Gastroesophageal sphincter (tissue), 4 donors: ENCODE measurements around the gene METAP1D. TPM values are rescaled to one million over a fixed set of nuclear protein-coding genes. Genes with fewer than 3 reads are reported as not detected.

Source experiments
- ATAC-seq: fragments of 150-250 bp; one replicate; pipeline ENCODE4 v1.9.1; 2016; ENCODE audit warnings: mild to moderate bottlenecking, moderate library complexity
- H3K27ac ChIP-seq, 4 donors: fragments of 200-600 bp; sonication (generic) in 3 of 4; 1 replicate in 3 of 4; 2 replicates in 1 of 4; pipeline ENCODE4 v1.5.1; 2016 to 2019
- H3K27me3 ChIP-seq: fragments of 200-600 bp; sonication (generic); one replicate; pipeline ENCODE4 v1.5.1; 2019
- H3K36me3 ChIP-seq, 2 donors: fragments of 200-600 bp; sonication (generic); one replicate each; pipeline ENCODE4 v1.5.1; 2019; ENCODE audit warnings: control low read depth in 1 of 2
- H3K4me1 ChIP-seq, 3 donors: fragments of 200-600 bp; sonication (generic); 1 replicate in 2 of 3; 2 replicates in 1 of 3; pipeline ENCODE4 v1.5.1; 2016 to 2019; ENCODE audit warnings: control low read depth in 2 of 3
- H3K4me3 ChIP-seq, 2 donors: fragments of 200-600 bp; sonication (generic); one replicate each; pipeline ENCODE4 v1.5.1; 2019; ENCODE audit warnings: mild to moderate bottlenecking in 1 of 2, moderate library complexity in 1 of 2
- H3K9me3 ChIP-seq, 3 donors: fragments of 200-600 bp; sonication (generic); one replicate each; pipeline ENCODE4 v1.5.1; 2017 to 2019; ENCODE audit warnings: control low read depth in 2 of 3
- EP300 ChIP-seq: sonication (generic); formaldehyde crosslinking; IDR thresholded peaks from one replicate; pipeline ENCODE4 v1.6.1; 2017; ENCODE audit warnings: antibody characterized with exemption, mild to moderate bottlenecking
- POLR2A ChIP-seq, 2 donors: fragments of 450-650 bp; IDR thresholded peaks; one replicate each; pipeline ENCODE4 v1.6.1; 2017; ENCODE audit warnings: antibody characterized with exemption in 2 of 2, mild to moderate bottlenecking in 2 of 2, moderate library complexity in 1 of 2
- POLR2AphosphoS5 ChIP-seq: sonication (generic); formaldehyde crosslinking; IDR thresholded peaks from one replicate; pipeline ENCODE4 v1.6.1; 2017; ENCODE audit warnings: antibody characterized with exemption
- whole genome bisulfite sequencing, 2 donors: methylation state at CpG; one replicate each; pipeline ENCODE4 v1.1.5; 2018; ENCODE audit warnings: low coverage in 1 of 2; 5-methylcytosine and 5-hydroxymethylcytosine counted together
- total RNA-seq, 4 donors: library from RNA; depleted of rRNA; stranded (reverse); fragments of >200 nt; gene quantifications; one replicate each; pipeline ENCODE4 v1.1.0, GENCODE V29; 2016
- TF ChIP-seq, protein P1 (sequence below), 4 experiments: fragments of 200-600 bp in 2 of 4; fragments of 450-650 bp in 2 of 4; sonication (generic) in 1 of 4; IDR thresholded peaks; one replicate each; pipeline ENCODE4 v1.5.1; 2017 to 2019; ENCODE audit warnings: antibody characterized with exemption in 4 of 4, mild to moderate bottlenecking in 2 of 4, moderate library complexity in 2 of 4

Gene METAP1D
- total RNA-seq, 4 donors from 2014 or later: 1.8 to 9.2 (median 4.2) TPM

DNA sequence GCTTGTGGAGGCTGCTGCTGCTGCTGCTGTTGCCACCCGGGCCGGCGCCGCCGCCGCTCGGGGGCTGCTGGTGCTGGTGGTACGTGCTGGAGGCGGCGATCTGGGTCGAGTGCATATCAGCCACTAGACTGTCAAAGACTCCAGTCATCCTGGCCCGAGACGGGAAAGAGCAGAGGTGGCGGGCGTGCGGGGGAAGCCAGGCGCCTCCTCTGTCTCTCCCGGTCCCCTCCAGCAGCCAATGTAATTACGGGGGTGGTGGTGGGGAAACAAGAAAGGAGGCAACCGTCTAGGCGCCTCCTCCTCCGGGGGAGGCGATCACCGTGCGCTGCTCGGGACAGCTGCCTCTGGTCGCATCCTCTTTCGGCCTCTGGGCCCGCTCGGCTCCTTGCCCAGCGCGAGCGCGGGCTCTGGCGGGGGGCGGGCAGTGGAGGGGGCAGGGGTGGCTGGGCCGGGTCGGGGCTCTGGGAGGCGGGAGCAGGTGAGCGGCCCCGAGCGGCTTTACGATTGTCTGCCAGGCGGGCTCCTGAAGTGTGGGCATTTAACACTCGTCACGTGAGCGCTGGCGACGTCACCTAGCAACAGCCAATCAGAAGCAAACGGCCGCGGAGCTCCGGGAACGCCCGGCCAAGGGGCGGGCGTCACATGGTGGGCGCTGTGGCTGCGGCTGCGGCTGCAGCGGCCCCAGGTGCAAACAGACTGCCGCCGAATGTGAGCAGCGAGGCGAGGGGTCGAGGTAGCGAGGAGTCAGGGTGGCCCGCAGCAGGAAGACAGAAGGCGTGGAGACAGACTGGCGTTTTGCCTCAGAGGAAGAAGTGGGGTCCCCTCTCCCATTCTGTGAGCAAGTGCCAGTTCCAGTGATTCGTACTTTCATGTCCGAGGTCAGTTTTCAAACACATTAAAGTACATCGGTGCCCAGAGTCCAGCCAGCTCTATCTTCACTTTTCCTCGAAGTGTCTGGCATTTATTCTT lies 102.9 kb downstream of the METAP1D start, which contains the start of gene DLX2:
DLX2 (minus strand) TSS at position 510 of the 969 bp plus-strand sequence; CDS start at position 148, 362 bp downstream.
- peak within 1 kb of the TSS; percentile 25 to 57 for H3K4me3 ChIP-seq
- ATAC-seq: peak; percentile 51
- H3K27me3 ChIP-seq: peaks cover 100% of the 10 kb centered on the region
- 1 to 5% methylated on average over 4 to 6 of the region's 74 CpGs for WGBS, 2 donors
- peaks cover 0 to 81% (median 48%) of the 10 kb centered on the region in 3 donors for H3K4me1 ChIP-seq
- H3K27ac ChIP-seq: no peak within 1 kb of the TSS
- TF ChIP-seq POLR2AphosphoS5: no peak
- TF ChIP-seq, protein P1, sequence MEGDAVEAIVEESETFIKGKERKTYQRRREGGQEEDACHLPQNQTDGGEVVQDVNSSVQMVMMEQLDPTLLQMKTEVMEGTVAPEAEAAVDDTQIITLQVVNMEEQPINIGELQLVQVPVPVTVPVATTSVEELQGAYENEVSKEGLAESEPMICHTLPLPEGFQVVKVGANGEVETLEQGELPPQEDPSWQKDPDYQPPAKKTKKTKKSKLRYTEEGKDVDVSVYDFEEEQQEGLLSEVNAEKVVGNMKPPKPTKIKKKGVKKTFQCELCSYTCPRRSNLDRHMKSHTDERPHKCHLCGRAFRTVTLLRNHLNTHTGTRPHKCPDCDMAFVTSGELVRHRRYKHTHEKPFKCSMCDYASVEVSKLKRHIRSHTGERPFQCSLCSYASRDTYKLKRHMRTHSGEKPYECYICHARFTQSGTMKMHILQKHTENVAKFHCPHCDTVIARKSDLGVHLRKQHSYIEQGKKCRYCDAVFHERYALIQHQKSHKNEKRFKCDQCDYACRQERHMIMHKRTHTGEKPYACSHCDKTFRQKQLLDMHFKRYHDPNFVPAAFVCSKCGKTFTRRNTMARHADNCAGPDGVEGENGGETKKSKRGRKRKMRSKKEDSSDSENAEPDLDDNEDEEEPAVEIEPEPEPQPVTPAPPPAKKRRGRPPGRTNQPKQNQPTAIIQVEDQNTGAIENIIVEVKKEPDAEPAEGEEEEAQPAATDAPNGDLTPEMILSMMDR (IDR thresholded peaks at IDR 0.05): no peak
- H3K9me3 ChIP-seq: no peaks in the 10 kb centered on the region
- H3K36me3 ChIP-seq: no peaks in the 10 kb centered on the region

DNA sequence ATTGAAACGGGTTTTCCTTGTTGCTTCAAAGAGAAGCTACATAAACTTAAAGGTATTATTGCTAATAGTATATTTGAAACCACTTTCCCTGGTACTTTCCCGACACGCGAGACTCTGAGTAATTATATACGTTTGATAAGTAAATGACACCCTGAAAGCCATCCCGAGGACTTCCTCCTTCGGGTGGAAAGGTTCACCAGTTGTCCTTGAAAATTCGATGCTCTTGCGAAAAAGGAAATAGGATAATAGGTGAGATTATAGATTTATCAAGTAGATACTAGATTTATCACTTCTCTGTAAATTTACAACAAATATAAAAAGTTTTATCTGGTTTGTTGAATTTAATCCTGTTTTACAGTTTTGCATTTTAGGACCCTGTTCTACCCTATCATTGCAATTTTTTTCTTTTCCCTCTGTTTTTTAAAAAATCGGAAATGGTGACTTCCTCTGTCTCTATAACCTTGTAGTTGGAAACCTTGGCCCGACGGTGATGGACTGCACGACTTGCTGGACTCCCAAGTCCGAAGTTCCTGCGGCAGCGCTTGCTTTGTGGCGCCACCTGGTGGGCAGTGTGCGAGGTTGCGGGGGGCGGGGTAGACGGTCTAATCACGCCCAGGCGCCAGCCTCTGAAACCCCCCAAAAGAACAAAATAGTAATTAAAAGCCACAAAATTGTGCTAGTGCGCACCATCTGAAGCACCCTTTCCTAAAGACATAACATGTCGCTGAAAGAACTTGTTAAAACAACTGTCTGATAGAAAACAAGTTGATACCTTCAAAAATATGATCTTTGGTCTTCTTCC lies 103.9 kb downstream of the METAP1D start:
- no peak for TF ChIP-seq POLR2A (IDR thresholded peaks at IDR 0.05)
- TF ChIP-seq, protein P1 (IDR thresholded peaks at IDR 0.05): peak in 3 of 4 experiments; percentile 47 to 81 (median 67)
- H3K9me3 ChIP-seq: no peaks in the 10 kb centered on the region
- peak overlapping the region in 1 of 2 donors; percentile 57 for H3K4me3 ChIP-seq
- H3K27me3 ChIP-seq: peaks cover 100% of the 10 kb centered on the region
- WGBS, 2 donors: 3 to 8% methylated on average over 18 to 20 of the region's 25 CpGs
- no peak overlapping the region for H3K27ac ChIP-seq
- peaks cover 0 to 79% (median 50%) of the 10 kb centered on the region in 3 donors for H3K4me1 ChIP-seq
- no peaks in the 10 kb centered on the region for H3K36me3 ChIP-seq
- no peak for ATAC-seq

DNA sequence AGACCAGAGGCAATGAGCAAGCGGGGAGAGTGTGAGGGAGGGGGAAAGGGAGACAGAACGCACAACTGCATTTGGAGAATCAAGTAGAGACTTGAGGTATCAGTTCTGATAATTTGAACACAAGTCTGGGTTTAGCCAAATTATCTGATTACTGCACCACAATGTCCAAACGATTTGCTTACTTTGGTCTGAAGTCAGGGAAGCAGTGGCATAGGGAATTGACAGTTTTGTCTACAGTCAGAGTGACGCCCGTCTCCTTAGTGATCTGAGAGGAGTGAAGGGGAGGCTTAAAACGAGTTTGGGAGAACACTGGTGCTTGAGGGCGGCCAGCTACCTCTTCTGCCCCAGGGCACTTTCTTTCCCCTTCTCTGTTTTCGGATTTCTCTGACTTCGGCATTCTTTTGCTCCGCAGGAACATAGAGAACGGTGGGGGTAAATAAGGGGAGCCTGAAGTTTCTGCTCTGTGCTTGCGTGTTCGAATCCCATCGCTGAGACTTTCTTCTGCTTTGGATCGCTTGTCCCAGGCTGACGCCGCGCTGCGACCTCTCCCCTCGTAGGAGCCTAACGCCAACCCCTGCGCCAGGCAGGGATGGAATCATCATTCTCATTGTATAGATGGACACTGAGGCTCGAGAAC lies 105.8 kb downstream of the METAP1D start:
- H3K27me3 ChIP-seq: peaks cover 100% of the 10 kb centered on the region
- no peak for ATAC-seq
- H3K4me1 ChIP-seq: peaks cover 0 to 60% (median 31%) of the 10 kb centered on the region in 3 donors
- no peak overlapping the region for H3K4me3 ChIP-seq
- H3K27ac ChIP-seq: no peak overlapping the region
- H3K9me3 ChIP-seq: no peaks in the 10 kb centered on the region
- H3K36me3 ChIP-seq: no peaks in the 10 kb centered on the region
- TF ChIP-seq, protein P1 (IDR thresholded peaks at IDR 0.05): no peak
- no peak for TF ChIP-seq EP300
- no peak for TF ChIP-seq POLR2AphosphoS5
- TF ChIP-seq POLR2A (IDR thresholded peaks at IDR 0.05): no peak
- WGBS, 2 donors: 6 to 20% methylated on average over 7 to 15 of the region's 23 CpGs

DNA sequence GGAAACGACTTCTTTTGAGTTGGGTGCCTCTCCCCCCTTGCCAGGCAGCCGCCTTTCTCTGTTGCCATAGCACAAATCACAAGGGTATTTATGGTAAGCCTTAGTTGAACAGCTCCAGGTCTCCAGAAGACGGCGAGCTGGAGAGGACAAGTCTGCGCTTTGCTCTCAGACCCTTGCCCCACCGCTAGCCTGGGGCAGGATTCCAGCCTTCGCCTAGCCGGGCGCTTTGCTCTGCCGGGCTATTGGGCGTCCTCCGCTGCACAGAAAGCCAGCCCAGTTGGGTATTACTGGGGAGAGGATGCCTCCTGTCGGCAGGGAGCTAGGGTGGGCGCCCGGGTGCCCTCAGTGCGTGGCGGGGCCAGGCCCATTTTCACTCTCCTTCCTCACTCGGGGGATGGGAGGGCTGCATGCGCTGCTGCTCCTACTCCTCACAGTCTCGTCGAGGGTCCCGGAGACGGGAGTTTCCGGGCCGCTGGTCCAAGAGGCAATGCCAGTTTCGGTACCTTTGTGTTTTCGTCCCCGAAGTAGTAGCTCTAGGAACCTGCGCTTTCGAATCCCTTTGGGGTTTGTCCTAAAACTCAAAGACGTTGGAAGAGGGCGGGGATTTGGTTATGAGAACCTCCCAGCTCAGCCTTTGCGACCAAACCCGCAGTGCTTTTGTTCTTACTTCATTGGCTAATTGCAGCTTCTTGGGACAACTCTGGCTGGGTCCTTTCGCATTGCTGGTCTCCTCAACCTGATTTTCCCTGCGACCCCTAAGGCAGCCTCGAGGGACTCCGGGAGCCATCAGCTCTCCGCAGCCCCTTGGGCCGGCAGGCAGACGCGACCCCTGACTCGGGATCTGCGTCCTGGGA lies 106.6 kb downstream of the METAP1D start:
- Histone ChIP-seq H3K27ac (no peak overlapping the region), H3K9me3 (no peaks in the 10 kb centered on the region), H3K4me1 (peaks cover 0 to 52% (median 24%) of the 10 kb centered on the region in 3 donors), H3K27me3 (peaks cover 95% of the 10 kb centered on the region), H3K4me3 (peak overlapping the region in 1 of 2 donors; percentile 15), H3K36me3 (no peaks in the 10 kb centered on the region)
- no peak for TF ChIP-seq POLR2AphosphoS5
- no peak for TF ChIP-seq POLR2A (IDR thresholded peaks at IDR 0.05)
- TF ChIP-seq, protein P1 (IDR thresholded peaks at IDR 0.05): peak in 2 of 4 experiments; percentile 6 to 40
- ATAC-seq: no peak
- 0% methylated on average over 3 to 5 of the region's 44 CpGs for WGBS, 2 donors
